Psoas muscle (tissue), 8 donors: ENCODE data around the gene GLE1. TPM values are rescaled to one million over a fixed set of nuclear protein-coding genes. Genes with fewer than 3 reads are reported as not detected.

Experiments used
- ATAC-seq, 4 donors: fragments of 200-7000 bp; cut with Tn5 transposase; one replicate each; pipeline ENCODE4 v1.9.1; 2020; ENCODE audit warnings: moderate library complexity in 3 of 4, mild to moderate bottlenecking in 2 of 4
- DNase-seq, 2 donors: peaks; one replicate each; pipeline ENCODE4 v3.0.0-alpha.2; 2020
- H3K27ac ChIP-seq: fragments of 200-600 bp; one replicate; pipeline ENCODE4 v1.8.0; 2022
- H3K27me3 ChIP-seq, 3 donors: fragments of 200-600 bp in 1 of 3; one replicate each; pipeline versions ENCODE4 v1.6.1 to v1.8.0; 2013 to 2022; ENCODE audit warnings: low read length in 2 of 3, mild to moderate bottlenecking in 2 of 3, moderate library complexity in 1 of 3; ENCODE audit not compliant: insufficient read depth in 3 of 3
- H3K36me3 ChIP-seq, 2 donors: fragments of 200-600 bp in 1 of 2; one replicate each; pipeline versions ENCODE4 v1.6.1 to v1.8.0; 2013 to 2022; ENCODE audit warnings: low read depth in 1 of 2, mild to moderate bottlenecking in 1 of 2, moderate library complexity in 1 of 2; ENCODE audit not compliant: insufficient read depth in 1 of 2
- H3K4me1 ChIP-seq: fragments of 200-600 bp; one replicate; pipeline ENCODE4 v1.8.0; 2022
- H3K4me3 ChIP-seq: fragments of 200-600 bp; one replicate; pipeline ENCODE4 v1.8.0; 2022; ENCODE audit warnings: mild to moderate bottlenecking
- H3K9me3 ChIP-seq: fragments of 200-600 bp; one replicate; pipeline ENCODE4 v1.8.0; 2022
- CTCF ChIP-seq: fragments of 200-600 bp; IDR thresholded peaks from one replicate; pipeline ENCODE4 v1.8.0; 2022; ENCODE audit warnings: antibody characterized with exemption
- WGBS, 3 donors: extraction: QIAGEN DNeasy Blood & Tissue Kit; methylation state at CpG; one replicate each; pipeline versions ENCODE4 v1.1.6 to v1.1.7; 2013; 5-methylcytosine and 5-hydroxymethylcytosine counted together
- intact Hi-C, 2 donors: fragments of 100-400 bp; cut with DNase I; formaldehyde crosslinking; loops; one replicate each; pipeline versions ENCODE4 v1.11.0 to v1.14.2; 2022
- polyA plus RNA-seq, 3 donors: library from polyadenylated mRNA; stranded (reverse); fragments of 200-250 nt; gene quantifications; one replicate each; pipeline ENCODE4 v1.2.3, GENCODE V29; 2013
- total RNA-seq, 4 donors: library from RNA; stranded (reverse); fragmentation: NEBNext Ultra II Directional in 2 of 4; extraction: Animal tissue kit (Norgen Biotek cat#: 25700) in 2 of 4; gene quantifications; one replicate each; pipeline versions ENCODE4 v1.2.1 to v1.2.4, GENCODE V29; 2021 to 2023
- donor health status: healthy with polysubstance abuse.
- donor health status: DM: no; HTN: no; CAD: no; lungs with moderate emphysema.
- donor health status: Bipolar disorder and iron deficiency.
- donor health status: healthy.
- donor health status: DM: yes; HTN: yes; CAD: no.
- donor health status: DM: no; HTN: no; CAD: no.
- donor health status: DM: no; HTN: no; CAD: no.
- donor health status: DM: yes; HTN: yes; CAD: no.

GLE1 gene
- total and polyA plus RNA-seq, 7 donors = 10.3 to 29.5 (median 22.1) TPM

- DNase-seq (no peak), ATAC-seq (no peak)
- peaks cover 2 to 90% of the 10 kb centered on the region in 2 donors for H3K36me3 ChIP-seq
- H3K4me1 ChIP-seq = no peaks in the 10 kb centered on the region
- no peak overlapping the region for H3K27ac ChIP-seq
- no peak for TF ChIP-seq CTCF
- H3K4me3 ChIP-seq = no peak overlapping the region
- 91 to 97% (median 94%) methylated on average over 6 of the region's 6 CpGs for WGBS, 3 donors
- no peaks in the 10 kb centered on the region for H3K27me3 ChIP-seq
- intact Hi-C loops = no loop called here
- H3K9me3 ChIP-seq = no peaks in the 10 kb centered on the region
Observed at GRCh38 chr9:128521956-128522355, 17.4 kb downstream of the GLE1 start.

- TF ChIP-seq CTCF = no peak
- no peak overlapping the region for H3K27ac ChIP-seq
- 28 to 42% (median 41%) methylated on average over 13 of the region's 13 CpGs for WGBS, 3 donors
- DNase-seq = peak in 1 of 2 donors; percentile 62
- no peaks in the 10 kb centered on the region for H3K4me1 ChIP-seq
- no peaks in the 10 kb centered on the region for H3K9me3 ChIP-seq
- no peaks in the 10 kb centered on the region for H3K27me3 ChIP-seq
- peaks cover 7 to 90% of the 10 kb centered on the region in 2 donors for H3K36me3 ChIP-seq
- H3K4me3 ChIP-seq = no peak overlapping the region
- no peak for ATAC-seq
- intact Hi-C loops = no loop called here
Observed at GRCh38 chr9:128523199-128523925, 18.8 kb downstream of the GLE1 start.

GRCh38 chr9:128526720-128527119 lies 22.2 kb downstream of the GLE1 start:
- intact Hi-C loops = no loop called here
- Histone ChIP-seq H3K27ac (no peak overlapping the region), H3K9me3 (no peaks in the 10 kb centered on the region), H3K27me3 (no peaks in the 10 kb centered on the region), H3K36me3 (peaks cover 12 to 95% of the 10 kb centered on the region in 2 donors), H3K4me3 (no peak overlapping the region), H3K4me1 (no peaks in the 10 kb centered on the region)
- TF ChIP-seq CTCF = no peak
- WGBS, 3 donors = 80 to 94% (median 93%) methylated on average over 2 of the region's 2 CpGs
- no peak for DNase-seq
- no peak for ATAC-seq

GRCh38 chr9:128528445-128529160 lies 24.1 kb downstream of the GLE1 start:
- Histone ChIP-seq H3K4me3 (no peak overlapping the region), H3K27ac (no peak overlapping the region), H3K36me3 (peaks cover 12 to 99% of the 10 kb centered on the region in 2 donors), H3K27me3 (no peaks in the 10 kb centered on the region), H3K4me1 (no peaks in the 10 kb centered on the region), H3K9me3 (no peaks in the 10 kb centered on the region)
- intact Hi-C loops = no loop called here
- no peak for TF ChIP-seq CTCF
- WGBS, 3 donors = 89 to 93% (median 92%) methylated on average over 15 of the region's 15 CpGs
- ATAC-seq (no peak), DNase-seq (no peak)
